ENCODE measurements around the gene CDC42BPB. TPM values are rescaled to one million over a fixed set of nuclear protein-coding genes. Genes with fewer than 3 reads are reported as not detected.

Gene CDC42BPB
- total RNA-seq, 3 donors from 2014 or later (not counting 1 experiment from before 2014, with no cell fraction given), result 0.86 to 2.3 (median 2.0) TPM

DNA sequence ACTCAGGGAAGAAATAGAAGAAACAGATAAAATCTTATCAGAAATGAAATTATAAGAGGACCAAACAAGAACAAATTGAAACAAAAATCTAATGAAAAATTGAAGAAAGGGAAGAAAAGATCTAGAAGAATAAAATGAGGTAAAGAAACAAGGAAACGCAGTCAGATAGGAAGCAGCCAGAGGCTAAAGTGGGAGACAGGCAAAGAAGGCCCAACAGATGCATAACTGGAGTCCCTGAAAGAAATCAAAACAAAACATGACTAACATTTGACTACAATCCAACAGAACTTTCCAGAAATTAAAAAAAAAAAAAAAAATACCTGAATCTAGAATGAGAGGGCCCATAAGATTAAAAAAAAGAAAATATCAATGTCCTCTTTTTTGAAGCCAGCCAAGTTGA lies 69.3 kb downstream of the CDC42BPB start:
- peaks cover 12% of the 10 kb centered on the region for H3K36me3 Mint-ChIP-seq
- H3K9me3 Mint-ChIP-seq, result peaks cover 4% of the 10 kb centered on the region in 2 donors
- H3K4me3 Mint-ChIP-seq, result no peak overlapping the region

DNA sequence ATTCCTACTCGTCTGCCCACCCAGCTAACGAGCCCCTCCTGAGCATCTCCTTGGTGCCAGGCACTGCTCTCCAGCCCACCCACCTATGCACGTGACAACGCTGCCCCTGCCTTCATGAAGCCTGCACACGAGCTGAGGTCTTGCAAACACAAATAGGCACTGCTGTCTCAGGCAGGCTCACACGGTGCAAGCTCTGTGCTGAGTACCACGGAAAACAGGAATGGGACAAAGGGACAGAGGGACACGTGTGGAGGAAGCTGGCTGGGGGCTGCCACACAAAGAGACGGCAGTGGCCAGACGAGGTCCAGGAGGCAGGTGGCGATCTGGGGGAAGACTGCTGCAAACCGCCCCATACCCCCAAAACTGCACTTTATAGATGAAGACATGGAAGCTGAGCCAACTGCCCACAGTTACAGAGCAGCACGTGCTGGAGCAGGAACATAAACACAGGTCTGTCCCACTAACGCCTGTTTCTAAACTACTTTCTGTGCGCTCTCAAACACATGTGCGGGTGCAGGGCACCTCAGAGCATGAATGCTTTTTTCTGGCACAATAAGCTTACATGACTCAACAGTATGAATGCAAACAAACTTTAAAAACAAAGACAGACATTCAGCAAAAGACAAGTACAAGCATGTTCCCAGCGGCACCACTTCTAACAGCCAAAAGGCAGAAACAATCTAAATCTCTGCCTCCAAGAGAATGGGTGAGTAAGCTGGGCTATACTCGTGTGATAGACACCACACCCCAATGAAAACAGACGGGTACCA lies 70.4 kb downstream of the CDC42BPB start:
- intact Hi-C loops (cut with micrococcal nuclease), result no loop called here
- Histone ChIP-seq H3K36me3 (ENCODE audit: control insufficient read depth, insufficient read depth, low read length) (no peaks in the 10 kb centered on the region), H3K27me3 (ENCODE audit: control insufficient read depth, insufficient read depth, low read length) (no peaks in the 10 kb centered on the region), H3K27ac (ENCODE audit: low read length) (no peak overlapping the region), H3K4me1 (ENCODE audit: control insufficient read depth, insufficient read depth, low read length) (no peaks in the 10 kb centered on the region), H3K4me3 (ENCODE audit: low read length) (no peak overlapping the region), H3K9me3 (ENCODE audit: control insufficient read depth, insufficient read depth, low read length) (peaks cover 3% of the 10 kb centered on the region)
- no peak overlapping the region for H3K4me3 Mint-ChIP-seq
- no peaks in the 10 kb centered on the region for H3K4me1 Mint-ChIP-seq
- DNase-seq (no peak), ATAC-seq (no peak)
- peaks cover 0 to 3% of the 10 kb centered on the region in 2 donors for H3K27me3 Mint-ChIP-seq (ENCODE audit: low read depth in 2 of 2)
- H3K36me3 Mint-ChIP-seq, result peaks cover 12% of the 10 kb centered on the region
- 93% methylated on average over 19 of the region's 19 CpGs for WGBS (ENCODE audit: insufficient coverage)
- peaks cover 4% of the 10 kb centered on the region in 2 donors for H3K9me3 Mint-ChIP-seq
- TF ChIP-seq CTCF (IDR thresholded peaks at IDR 0.05), result no peak
- no peak overlapping the region for H3K27ac Mint-ChIP-seq

More for the DNA sequence above, 69.3 kb downstream of the CDC42BPB start:
- no peak overlapping the region for H3K27ac ChIP-seq (ENCODE audit: low read length)
- TF ChIP-seq CTCF (IDR thresholded peaks at IDR 0.05), result no peak
- WGBS (ENCODE audit: insufficient coverage), result 100% methylated on average over 1 of the region's 1 CpG
- no peaks in the 10 kb centered on the region for H3K4me1 Mint-ChIP-seq
- H3K4me3 ChIP-seq (ENCODE audit: low read length), result no peak overlapping the region
- intact Hi-C loops (cut with micrococcal nuclease), result no loop called here
- peaks cover 3% of the 10 kb centered on the region for H3K9me3 ChIP-seq (ENCODE audit: control insufficient read depth, insufficient read depth, low read length)
- no peak for DNase-seq
- H3K4me1 ChIP-seq (ENCODE audit: control insufficient read depth, insufficient read depth, low read length), result no peaks in the 10 kb centered on the region
- no peak for ATAC-seq
- no peaks in the 10 kb centered on the region for H3K27me3 ChIP-seq (ENCODE audit: control insufficient read depth, insufficient read depth, low read length)
- no peaks in the 10 kb centered on the region for H3K36me3 ChIP-seq (ENCODE audit: control insufficient read depth, insufficient read depth, low read length)
- no peak overlapping the region for H3K27ac Mint-ChIP-seq
- peaks cover 0 to 3% of the 10 kb centered on the region in 2 donors for H3K27me3 Mint-ChIP-seq (ENCODE audit: low read depth in 2 of 2)

DNA sequence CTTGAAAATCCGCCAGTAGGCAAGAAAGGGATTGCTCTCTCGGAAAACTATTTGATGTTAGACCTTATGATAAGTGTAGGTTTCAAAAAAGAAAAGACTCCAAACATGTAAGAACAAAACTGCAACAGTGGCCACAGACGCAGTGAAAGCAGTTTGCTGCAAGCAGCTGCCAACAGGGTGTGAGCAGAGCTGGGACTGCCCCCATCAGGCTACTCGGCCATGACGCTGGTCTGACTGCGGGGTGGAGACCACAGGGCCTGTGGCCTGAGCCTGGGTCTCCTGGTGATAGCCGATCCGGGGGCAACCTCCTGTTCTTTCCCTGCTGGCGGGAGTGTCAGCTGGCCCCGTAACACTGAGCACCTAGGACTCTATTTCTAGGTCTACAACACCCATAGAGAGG lies 71.7 kb downstream of the CDC42BPB start:
- peaks cover 4% of the 10 kb centered on the region in 2 donors for H3K9me3 Mint-ChIP-seq
- H3K27ac Mint-ChIP-seq, result no peak overlapping the region
- intact Hi-C loops (cut with micrococcal nuclease), result no loop called here
- Histone ChIP-seq H3K4me3 (ENCODE audit: low read length) (no peak overlapping the region), H3K36me3 (ENCODE audit: control insufficient read depth, insufficient read depth, low read length) (no peaks in the 10 kb centered on the region), H3K27me3 (ENCODE audit: control insufficient read depth, insufficient read depth, low read length) (no peaks in the 10 kb centered on the region), H3K9me3 (ENCODE audit: control insufficient read depth, insufficient read depth, low read length) (peaks cover 3% of the 10 kb centered on the region), H3K4me1 (ENCODE audit: control insufficient read depth, insufficient read depth, low read length) (no peaks in the 10 kb centered on the region), H3K27ac (ENCODE audit: low read length) (no peak overlapping the region)
- peaks cover 0 to 3% of the 10 kb centered on the region in 2 donors for H3K27me3 Mint-ChIP-seq (ENCODE audit: low read depth in 2 of 2)
- ATAC-seq (no peak), DNase-seq (no peak)
- H3K4me1 Mint-ChIP-seq, result no peaks in the 10 kb centered on the region
- TF ChIP-seq CTCF (IDR thresholded peaks at IDR 0.05), result no peak
- H3K36me3 Mint-ChIP-seq, result peaks cover 12% of the 10 kb centered on the region
- H3K4me3 Mint-ChIP-seq, result no peak overlapping the region
- 85% methylated on average over 10 of the region's 10 CpGs for WGBS (ENCODE audit: insufficient coverage)
